IMR-90 (cell line): ENCODE results near the gene RPL14. TPM values are rescaled to one million over a fixed set of nuclear protein-coding genes. Genes with fewer than 3 reads are reported as not detected.

Experiments used
- ATAC-seq: fragments of 200-7000 bp; cut with Tn5 transposase; 2 replicates; pipeline ENCODE4 v1.9.1; 2020; ENCODE audit warnings: low read depth, mild to moderate bottlenecking, moderate library complexity
- BruUV-seq: library from RNA; stranded (reverse); fragments of 400-500 nt; replicated peaks from 2 replicates; lab custom pipeline; 2021; lab: Mats Ljungman, UMichigan
- CTCF ChIA-PET: fragments of 300-600 bp; formaldehyde crosslinking; extraction: SDS; loops from one replicate; lab custom pipeline; 2021; ENCODE audit warnings: antibody characterized with exemption; lab: Yijun Ruan, JAX
- POLR2A ChIA-PET: fragments of 300-600 bp; sonication (Branson Sonifier 250); formaldehyde crosslinking; loops from one replicate; lab custom pipeline; 2022; ENCODE audit warnings: antibody characterized with exemption; ENCODE audit not compliant: unreplicated experiment; lab: Charles Lee
- DNase-seq: peaks from one replicate; pipeline ENCODE4 v3.0.0; 2013
- H2AFZ ChIP-seq: replicated peaks from 2 replicates; pipeline ENCODE3; 2013; ENCODE audit warnings: low read length, mild to moderate bottlenecking; ENCODE audit not compliant: poor library complexity
- H2AK5ac ChIP-seq: 2 replicates; pipeline ENCODE4 v1.6.1; 2013; ENCODE audit warnings: low read depth, low read length, inconsistent platforms
- H2AK9ac ChIP-seq: replicated peaks from 2 replicates; pipeline ENCODE3; 2013; ENCODE audit warnings: mild to moderate bottlenecking, low read depth, low read length, moderate library complexity; ENCODE audit not compliant: poor library complexity
- H2BK120ac ChIP-seq: 2 replicates; pipeline ENCODE4 v1.6.1; 2013; ENCODE audit warnings: low read depth, low read length, inconsistent platforms
- H2BK15ac ChIP-seq: 3 replicates; pipeline ENCODE4 v1.6.1; 2013; ENCODE audit warnings: low read depth, low read length, inconsistent platforms
- H2BK20ac ChIP-seq: 2 replicates; pipeline ENCODE4 v1.6.1; 2013; ENCODE audit warnings: low read depth, mild to moderate bottlenecking, inconsistent platforms, low read length, moderate library complexity
- H2BK5ac ChIP-seq: 2 replicates; pipeline ENCODE4 v1.6.1; 2013; ENCODE audit warnings: mild to moderate bottlenecking, low read depth, low read length, inconsistent platforms; ENCODE audit not compliant: poor library complexity, severe bottlenecking
- H3K14ac ChIP-seq: replicated peaks from 2 replicates; pipeline ENCODE4 v1.6.1; 2013; ENCODE audit warnings: low read depth, low read length, inconsistent platforms
- H3K18ac ChIP-seq: 2 replicates; pipeline ENCODE4 v1.6.1; 2013; ENCODE audit warnings: low read depth, low read length, control low read depth
- H3K23ac ChIP-seq: 2 replicates; pipeline ENCODE4 v1.6.1; 2013; ENCODE audit warnings: low read depth, low read length, inconsistent platforms
- H3K27ac ChIP-seq: 2 replicates; pipeline ENCODE4 v1.5.1; 2013; ENCODE audit warnings: mild to moderate bottlenecking, control low read depth, low read length; ENCODE audit not compliant: insufficient read depth
- H3K27me3 ChIP-seq: 2 replicates; pipeline ENCODE4 v1.6.1; 2013; ENCODE audit warnings: low read length; ENCODE audit not compliant: control insufficient read depth, insufficient read depth
- H3K36me3 ChIP-seq: 2 replicates; pipeline ENCODE4 v1.6.1; 2013; ENCODE audit warnings: low read length, mixed read lengths; ENCODE audit not compliant: control insufficient read depth, insufficient read depth
- H3K4ac ChIP-seq: 2 replicates; pipeline ENCODE4 v1.6.1; 2013; ENCODE audit warnings: low read depth, low read length, inconsistent platforms
- H3K4me1 ChIP-seq: 2 replicates; pipeline ENCODE4 v1.6.1; 2013; ENCODE audit warnings: low read length, mixed read lengths; ENCODE audit not compliant: control insufficient read depth, insufficient read depth
- H3K4me2 ChIP-seq: 2 replicates; pipeline ENCODE4 v1.6.1; 2013; ENCODE audit warnings: low read depth, mild to moderate bottlenecking, control low read depth, low read length, moderate library complexity
- H3K4me3 ChIP-seq: 2 replicates; pipeline ENCODE4 v1.5.1; 2013; ENCODE audit warnings: low read depth, mild to moderate bottlenecking, control low read depth, low read length, moderate library complexity; ENCODE audit not compliant: insufficient read depth
- H3K56ac ChIP-seq: 2 replicates; pipeline ENCODE4 v1.6.1; 2013; ENCODE audit warnings: low read length, inconsistent platforms; ENCODE audit not compliant: insufficient read depth; ENCODE audit errors: extremely low read depth
- H3K79me1 ChIP-seq, 2 experiments: 2 replicates each; pipeline ENCODE4 v1.6.1; 2013; ENCODE audit warnings: low read length in 2 of 2, inconsistent platforms in 1 of 2, low read depth in 1 of 2
- H3K9ac ChIP-seq: 2 replicates; pipeline ENCODE4 v1.6.1; 2013; ENCODE audit warnings: low read depth, low read length, control low read depth
- H3K9me1 ChIP-seq: 2 replicates; pipeline ENCODE4 v1.6.1; 2013; ENCODE audit warnings: low read length, inconsistent platforms; ENCODE audit not compliant: insufficient read depth
- H3K9me3 ChIP-seq: 2 replicates; pipeline ENCODE4 v1.6.1; 2013; ENCODE audit warnings: low read length; ENCODE audit not compliant: control insufficient read depth, insufficient read depth
- H4K20me1 ChIP-seq: 2 replicates; pipeline ENCODE4 v1.6.1; 2013; ENCODE audit warnings: low read length, inconsistent platforms; ENCODE audit not compliant: insufficient read depth
- H4K5ac ChIP-seq: 2 replicates; pipeline ENCODE4 v1.6.1; 2013; ENCODE audit warnings: mild to moderate bottlenecking, low read depth, low read length, control low read depth
- H4K8ac ChIP-seq, 2 experiments: 2 replicates each; pipeline ENCODE4 v1.6.1; 2013; ENCODE audit warnings: low read depth in 2 of 2, low read length in 2 of 2, control low read depth in 1 of 2, inconsistent platforms in 1 of 2
- H4K91ac ChIP-seq: 2 replicates; pipeline ENCODE4 v1.6.1; 2013; ENCODE audit warnings: low read depth, low read length, inconsistent platforms; ENCODE audit not compliant: insufficient read depth
- CEBPB ChIP-seq: IDR thresholded peaks from 2 replicates; pipeline ENCODE4 v1.6.1; 2012; ENCODE audit warnings: low read depth, low read length, improper control_type of control experiment
- CTCF ChIP-seq: conservative IDR thresholded peaks from 2 replicates; pipeline ENCODE4 v1.5.1; 2012; ENCODE audit warnings: mild to moderate bottlenecking, low read depth, low read length, improper control_type of control experiment
- MAZ ChIP-seq: IDR thresholded peaks from 2 replicates; pipeline ENCODE4 v1.6.1; 2012; ENCODE audit warnings: low read depth, mild to moderate bottlenecking, low read length, improper control_type of control experiment, moderate library complexity, borderline replicate concordance
- POLR2A ChIP-seq: IDR thresholded peaks from 2 replicates; pipeline ENCODE4 v1.6.1; 2012; ENCODE audit warnings: mild to moderate bottlenecking, low read depth, low read length
- RCOR1 ChIP-seq: IDR thresholded peaks from 2 replicates; pipeline ENCODE4 v1.6.1; 2012; ENCODE audit warnings: mild to moderate bottlenecking, low read length, improper control_type of control experiment; ENCODE audit not compliant: insufficient replicate concordance
- WGBS, 2 experiments: methylation state at CpG; one replicate each; pipeline versions ENCODE4 v1.1.5 to v1.1.7; 2013; ENCODE audit warnings: missing lambda C conversion rate in 2 of 2; ENCODE audit not compliant: insufficient read length in 1 of 2; ENCODE audit errors: extremely low coverage in 2 of 2; 5-methylcytosine and 5-hydroxymethylcytosine counted together
- dilution Hi-C: fragments of 300-500 bp; cut with HindIII; formaldehyde crosslinking; loops from one replicate; pipeline ENCODE4 v1.14.3; 2018; ENCODE audit warnings: low sequenced_read_pairs; ENCODE audit not compliant: unreplicated experiment
- in situ Hi-C: fragments of 300-500 bp; cut with MboI; formaldehyde crosslinking; loops from 3 replicates; pipeline ENCODE4 v1.14.3; 2019; ENCODE audit warnings: low sequenced_read_pairs, inconsistent platforms, mixed read lengths
- intact Hi-C: fragments of 100-400 bp; cut with micrococcal nuclease; formaldehyde crosslinking; loops from 2 replicates; pipeline ENCODE4 v1.10.0; 2022
- polyA plus RNA-seq, 3 experiments: library from polyadenylated mRNA; depleted of rRNA; stranded (reverse); fragments of >200 nt; gene quantifications; 2 replicates each; pipeline ENCODE4 v1.2.3, GENCODE V29; 2012; ENCODE audit warnings: low replicate concordance in 1 of 3
- total RNA-seq: library from RNA; depleted of rRNA; stranded (reverse); fragments of >200 nt; gene quantifications from 2 replicates; pipeline ENCODE4 v1.2.3, GENCODE V29; 2012
- TF ChIP-seq, protein P1 (sequence below): fragments of 150-350 bp; IDR thresholded peaks from 2 replicates; pipeline ENCODE4 v1.6.1; 2017; ENCODE audit warnings: mild to moderate bottlenecking, antibody characterized with exemption, low read length, low read depth

The RPL14 gene
- total and polyA plus RNA-seq, 2 of the 4 experiments (the other 2 are of a cell fraction) = 142 to 492 TPM

DNA sequence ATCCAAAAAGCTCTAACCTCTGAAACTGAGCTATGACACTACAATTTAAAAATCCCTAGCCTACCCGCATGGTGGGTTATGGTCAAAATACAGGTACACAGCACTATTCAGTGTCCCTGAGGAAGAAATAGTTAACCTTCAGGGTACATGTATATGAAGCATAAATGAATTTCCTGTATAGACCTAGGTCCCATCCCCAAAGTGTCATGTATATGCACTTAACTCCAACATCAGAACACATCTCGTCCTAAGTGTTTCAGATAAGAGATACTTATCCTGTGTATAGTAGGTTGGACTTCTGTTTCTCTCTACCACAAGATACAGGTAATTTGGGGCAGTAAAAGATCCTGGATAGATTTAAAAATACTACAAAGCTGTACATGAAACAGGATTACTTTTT is 6.4 kb downstream of the RPL14 start:
- Histone ChIP-seq H4K8ac (no peak overlapping the region), H3K4me1 (no peaks in the 10 kb centered on the region), H3K27me3 (no peaks in the 10 kb centered on the region), H3K4me2 (no peak overlapping the region), H3K4ac (no peak overlapping the region), H2BK20ac (no peak overlapping the region), H3K23ac (no peak overlapping the region), H2BK120ac (no peak overlapping the region), H2AFZ (no peak overlapping the region), H3K79me1 (peaks cover 8 to 22% of the 10 kb centered on the region in 2 experiments), H3K9me1 (peaks cover 2% of the 10 kb centered on the region; the same call in 1 of the 2 replicates), H3K9me3 (no peaks in the 10 kb centered on the region), H3K18ac (no peak overlapping the region), H3K27ac (no peak overlapping the region), H2BK5ac (no peak overlapping the region), H3K36me3 (peaks cover 40% of the 10 kb centered on the region), H3K9ac (no peak overlapping the region), H4K91ac (no peak overlapping the region), H4K20me1 (peaks cover 14% of the 10 kb centered on the region), H4K5ac (no peak overlapping the region), H2AK5ac (no peak overlapping the region), H3K4me3 (no peak overlapping the region), H3K56ac (no peak overlapping the region), H3K14ac (no peak overlapping the region), H2BK15ac (no peak overlapping the region), H2AK9ac (no peak overlapping the region)
- dilution Hi-C loops = no loop called here
- in situ Hi-C loops = no loop called here
- DNase-seq (no peak), ATAC-seq (no peak)
- intact Hi-C loops = no loop called here
- no TSS peak for BruUV-seq
- TF ChIP-seq CEBPB (no peak), POLR2A (peak; percentile 9; the same call in 1 of the 2 replicates), CTCF (no peak), RCOR1 (no peak), MAZ (no peak)
- TF ChIP-seq, protein P1, sequence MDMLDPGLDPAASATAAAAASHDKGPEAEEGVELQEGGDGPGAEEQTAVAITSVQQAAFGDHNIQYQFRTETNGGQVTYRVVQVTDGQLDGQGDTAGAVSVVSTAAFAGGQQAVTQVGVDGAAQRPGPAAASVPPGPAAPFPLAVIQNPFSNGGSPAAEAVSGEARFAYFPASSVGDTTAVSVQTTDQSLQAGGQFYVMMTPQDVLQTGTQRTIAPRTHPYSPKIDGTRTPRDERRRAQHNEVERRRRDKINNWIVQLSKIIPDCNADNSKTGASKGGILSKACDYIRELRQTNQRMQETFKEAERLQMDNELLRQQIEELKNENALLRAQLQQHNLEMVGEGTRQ = no peak
- WGBS, 2 experiments = no CpG with 5 or more reads among the region's 2 CpGs
- ChIA-PET CTCF (interaction anchor here (0.6 kb wide), 1 partner anchor 56 kb away, joined by 3 read pairs; no protein-coding TSS in a partner anchor), POLR2A (interaction anchor here (0.6 kb wide), 1 partner anchor 155 kb away, joined by 4 read pairs; no protein-coding TSS in a partner anchor)
